SK-N-SH (cell line): Measurements from ENCODE around the gene KRT32. TPM values are rescaled to one million over a fixed set of nuclear protein-coding genes. Genes with fewer than 3 reads are reported as not detected.

ENCODE experiments used
- CTCF ChIA-PET: fragments of 300-600, 350-600 bp; formaldehyde crosslinking; extraction: SDS; loops from one replicate; lab custom pipeline; 2021; lab: Yijun Ruan, JAX
- POLR2A ChIA-PET: fragments of 350-600 bp; sonication (Branson Sonifier 250); formaldehyde crosslinking; extraction: SDS; loops from one replicate; lab custom pipeline; 2020; ENCODE audit warnings: antibody characterized with exemption, inconsistent platforms; lab: Yijun Ruan, JAX
- DNase-seq: peaks from one replicate; pipeline ENCODE4 v3.0.0; 2012
- H2AFZ ChIP-seq: fragments of 200-600 bp; sonication (generic); 2 replicates; pipeline ENCODE4 v1.8.1; 2016; ENCODE audit warnings: antibody characterized with exemption, mild to moderate bottlenecking, low read depth
- H3F3A ChIP-seq: fragments of 200-600 bp; sonication (generic); replicated peaks from 2 replicates; pipeline ENCODE3; 2016; ENCODE audit warnings: antibody characterized with exemption, mild to moderate bottlenecking; ENCODE audit not compliant: insufficient read depth
- H3K27ac ChIP-seq, 2 experiments: fragments of 200-500 bp in 1 of 2; fragments of 200-600 bp in 1 of 2; sonication (Bioruptor generic) in 1 of 2; sonication (generic), shearing (Covaris generic) in 1 of 2; 2 replicates each; pipeline versions ENCODE4 v1.5.1 to v1.6.1; 2014 to 2016; ENCODE audit warnings: low read depth in 2 of 2, inconsistent platforms in 1 of 2, low read length in 1 of 2, mild to moderate bottlenecking in 1 of 2, mixed read lengths in 1 of 2
- H3K27me3 ChIP-seq: fragments of 200-600 bp; sonication (generic), shearing (Covaris generic); 2 replicates; pipeline ENCODE4 v1.6.1; 2016; ENCODE audit warnings: mixed run types; ENCODE audit not compliant: insufficient read depth
- H3K36me3 ChIP-seq, 2 experiments: fragments of 200-500 bp in 1 of 2; fragments of 200-600 bp in 1 of 2; sonication (Bioruptor generic) in 1 of 2; sonication (generic) in 1 of 2; replicated peaks in 1 of 2; 2 replicates each; pipeline versions ENCODE3 to v1.5.1; 2014 to 2016; ENCODE audit warnings: low read length in 1 of 2, mild to moderate bottlenecking in 1 of 2; ENCODE audit not compliant: insufficient read depth in 2 of 2, control insufficient read depth in 1 of 2
- H3K4me1 ChIP-seq, 2 experiments: fragments of 200-500 bp in 1 of 2; fragments of 200-600 bp in 1 of 2; sonication (Bioruptor generic) in 1 of 2; sonication (generic), shearing (Covaris generic) in 1 of 2; 2 replicates each; pipeline versions ENCODE4 v1.5.1 to v1.6.1; 2014 to 2016; ENCODE audit warnings: low read depth in 1 of 2, low read length in 1 of 2, mixed run types in 1 of 2; ENCODE audit not compliant: insufficient read depth in 2 of 2, control insufficient read depth in 1 of 2
- H3K4me2 ChIP-seq: fragments of 200-600 bp; sonication (generic), shearing (Covaris generic); 2 replicates; pipeline ENCODE4 v1.6.1; 2017; ENCODE audit warnings: mixed run types
- H3K4me3 ChIP-seq, 2 experiments: fragments of 200-500 bp in 1 of 2; fragments of 200-600 bp in 1 of 2; sonication (Bioruptor generic) in 1 of 2; sonication (generic), shearing (Covaris generic) in 1 of 2; 2 replicates each; pipeline versions ENCODE4 v1.5.1 to v1.8.1; 2014 to 2016; ENCODE audit warnings: low read depth in 2 of 2, inconsistent platforms in 1 of 2, low read length in 1 of 2, mild to moderate bottlenecking in 1 of 2, mixed read lengths in 1 of 2, moderate library complexity in 1 of 2
- H3K79me2 ChIP-seq: fragments of 200-600 bp; sonication (generic); 2 replicates; pipeline ENCODE4 v1.8.1; 2017; ENCODE audit warnings: mild to moderate bottlenecking; ENCODE audit not compliant: insufficient read depth
- H3K9ac ChIP-seq: fragments of 200-600 bp; sonication (generic); 2 replicates; pipeline ENCODE4 v1.6.1; 2017; ENCODE audit warnings: mixed run types
- H3K9me2 ChIP-seq: fragments of 200-600 bp; sonication (generic); 2 replicates; pipeline ENCODE4 v1.6.1; 2017; ENCODE audit warnings: mixed run types
- H3K9me3 ChIP-seq: fragments of 200-600 bp; sonication (generic); 2 replicates; pipeline ENCODE4 v1.6.1; 2017; ENCODE audit warnings: mixed run types, mild to moderate bottlenecking, moderate library complexity
- H4K20me1 ChIP-seq: fragments of 200-600 bp; sonication (generic); 2 replicates; pipeline ENCODE4 v1.6.1; 2017; ENCODE audit warnings: mild to moderate bottlenecking, mixed run types; ENCODE audit not compliant: insufficient read depth
- CTCF ChIP-seq: fragments of 200-600 bp; sonication (generic); IDR thresholded peaks from 2 replicates; pipeline ENCODE4 v1.6.1; 2017; ENCODE audit warnings: antibody characterized with exemption, mild to moderate bottlenecking, moderate library complexity
- ELF1 ChIP-seq: IDR thresholded peaks from 2 replicates; pipeline ENCODE4 v1.4.0; 2012
- FOXJ3 ChIP-seq: sonication (generic); formaldehyde crosslinking; IDR thresholded peaks from 2 replicates; pipeline ENCODE4 v1.5.1; 2020; ENCODE audit warnings: mild to moderate bottlenecking, missing genetic modification reagents
- FOXM1 ChIP-seq: IDR thresholded peaks from 2 replicates; pipeline ENCODE4 v1.4.0; 2012; ENCODE audit warnings: low read depth, mild to moderate bottlenecking
- GABPA ChIP-seq: IDR thresholded peaks from 2 replicates; pipeline ENCODE4 v1.4.0; 2012; ENCODE audit warnings: low read depth, mild to moderate bottlenecking
- IRF3 ChIP-seq: fragments of 150-350 bp; IDR thresholded peaks from 2 replicates; pipeline ENCODE4 v1.6.1; 2016; ENCODE audit warnings: mild to moderate bottlenecking, low read depth, low read length
- MAX ChIP-seq: IDR thresholded peaks from 2 replicates; pipeline ENCODE4 v1.4.0; 2012; ENCODE audit warnings: low read depth
- NFIC ChIP-seq: IDR thresholded peaks from 2 replicates; pipeline ENCODE4 v1.4.0; 2012; ENCODE audit warnings: borderline replicate concordance
- NRF1 ChIP-seq: IDR thresholded peaks from 2 replicates; pipeline ENCODE4 v1.6.1; 2012; ENCODE audit warnings: low read depth, mild to moderate bottlenecking, low read length
- REST ChIP-seq: IDR thresholded peaks from 2 replicates; pipeline ENCODE4 v1.6.1; 2012; ENCODE audit warnings: mild to moderate bottlenecking, low read depth, low read length, moderate library complexity
- RFX5 ChIP-seq: IDR thresholded peaks from 2 replicates; pipeline ENCODE4 v1.6.1; 2012; ENCODE audit warnings: mild to moderate bottlenecking, improper control_type of control experiment, low read length
- SMC3 ChIP-seq: IDR thresholded peaks from 2 replicates; pipeline ENCODE4 v1.6.1; 2012; ENCODE audit warnings: low read depth, low read length, improper control_type of control experiment
- TAF1 ChIP-seq: IDR thresholded peaks from 2 replicates; pipeline ENCODE4 v1.6.1; 2012; ENCODE audit warnings: low read depth, mild to moderate bottlenecking, low read length, moderate library complexity, borderline replicate concordance
- WGBS: methylation state at CpG from one replicate; pipeline ENCODE4 v1.1.6; 2017; ENCODE audit warnings: low lambda C conversion rate; 5-methylcytosine and 5-hydroxymethylcytosine counted together
- polyA plus RNA-seq, 3 experiments: library from polyadenylated mRNA; depleted of rRNA; stranded (reverse); fragments of >200 nt; gene quantifications; 2 replicates each; pipeline ENCODE4 v1.2.3, GENCODE V29; 2012

The KRT32 gene
- polyA plus RNA-seq, 1 of the 3 experiments (the other 2 are of a cell fraction) = not detected

- Histone ChIP-seq H3K9me2 (no peaks in the 10 kb centered on the region), H3K27me3 (no peaks in the 10 kb centered on the region), H3K4me2 (no peak overlapping the region), H3K9ac (no peak overlapping the region), H4K20me1 (no peaks in the 10 kb centered on the region), H3K4me1 (no peaks in the 10 kb centered on the region), H3K9me3 (no peaks in the 10 kb centered on the region), H3K4me3 (no peak overlapping the region), H3K27ac (no peak overlapping the region), H3F3A (no peaks in the 10 kb centered on the region), H2AFZ (no peak overlapping the region), H3K79me2 (no peaks in the 10 kb centered on the region), H3K36me3 (no peaks in the 10 kb centered on the region)
- DNase-seq = no peak
- CTCF ChIA-PET = no interaction called here
- 54% methylated on average over 8 of the region's 9 CpGs for WGBS
- POLR2A ChIA-PET = no interaction called here
- TF ChIP-seq TAF1 (no peak), CTCF (no peak), RFX5 (no peak), GABPA (no peak), IRF3 (no peak), FOXJ3 (CRISPR knock-in tag) (no peak), NFIC (no peak), NRF1 (no peak), REST (no peak), ELF1 (no peak), FOXM1 (no peak)
Measured at GRCh38 chr17:41437769-41438168, 29.4 kb downstream of the KRT32 start.

- H3K9me3 ChIP-seq = no peaks in the 10 kb centered on the region
Measured at GRCh38 chr17:41437254-41437653, 29.9 kb downstream of the KRT32 start.

More at GRCh38 chr17:41437254-41437653, 29.9 kb downstream of the KRT32 start:
- CTCF ChIA-PET = interaction anchor here (1.4 kb wide), 1 partner anchor 111 kb away, joined by 3 read pairs; no protein-coding TSS in a partner anchor
- Histone ChIP-seq H3F3A (no peaks in the 10 kb centered on the region), H3K4me1 (no peaks in the 10 kb centered on the region), H3K27ac (no peak overlapping the region), H3K79me2 (no peaks in the 10 kb centered on the region), H3K9me2 (no peaks in the 10 kb centered on the region), H3K36me3 (no peaks in the 10 kb centered on the region), H3K4me2 (no peak overlapping the region), H3K9ac (no peak overlapping the region), H3K27me3 (no peaks in the 10 kb centered on the region)
- DNase-seq = no peak
- TF ChIP-seq FOXM1 (no peak), SMC3 (no peak), MAX (no peak)
- TF ChIP-seq, all 33 proteins: peak for 0
- WGBS = 36% methylated on average over 7 of the region's 7 CpGs
- Histone ChIP-seq H4K20me1 (no peaks in the 10 kb centered on the region), H3K4me3 (no peak overlapping the region), H2AFZ (no peak overlapping the region)
- POLR2A ChIA-PET = no interaction called here
